Bronchial epithelial cell (primary cell): ENCODE results near the gene SOX5. TPM values are rescaled to one million over a fixed set of nuclear protein-coding genes. Genes with fewer than 3 reads are reported as not detected.
"Not testable (repeated sequence)": the region's sequence is repeated elsewhere in the genome, so short reads cannot be mapped to it uniquely, and the experiment has no call there.

Experiments used
- DNase-seq: peaks from one replicate; pipeline ENCODE4 v3.0.0-alpha.2; 2010; ENCODE audit warnings: low read depth
- FAIRE-seq: peaks from 2 replicates; lab custom pipeline; 2011; peaks lifted over from hg19 to GRCh38; lab: Jason Lieb, UNC
- H3K27me3 ChIP-seq: 2 replicates; pipeline ENCODE4 v1.5.1; 2011; ENCODE audit warnings: low read length; ENCODE audit not compliant: control insufficient read depth, insufficient read depth
- H3K36me3 ChIP-seq: 2 replicates; pipeline ENCODE4 v1.5.1; 2011; ENCODE audit warnings: low read length; ENCODE audit not compliant: control insufficient read depth, insufficient read depth
- H3K4me3 ChIP-seq: 2 replicates; pipeline ENCODE4 v1.5.1; 2011; ENCODE audit warnings: mild to moderate bottlenecking, low read depth, low read length, control low read depth
- total RNA-seq: library from RNA; depleted of rRNA; stranded (reverse); fragments of >200 nt; gene quantifications from 2 replicates; pipeline ENCODE4 v1.2.1, GENCODE V29; 2014
- TF ChIP-seq, protein P1 (sequence below): IDR thresholded peaks from 2 replicates; pipeline ENCODE4 v1.5.1; 2011; ENCODE audit warnings: mild to moderate bottlenecking, moderate library complexity, low read length, control low read depth, inconsistent platforms; ENCODE audit not compliant: insufficient read depth, severe bottlenecking

The SOX5 gene
- total RNA-seq, 1 donor from 2014 or later = under 0.01 TPM

GRCh38 chr12:23504641-23505399 is 444.6 kb downstream of the SOX5 start:
- Histone ChIP-seq H3K27me3 (no peaks in the 10 kb centered on the region), H3K36me3 (no peaks in the 10 kb centered on the region), H3K4me3 (no peak overlapping the region)
- TF ChIP-seq, protein P1, sequence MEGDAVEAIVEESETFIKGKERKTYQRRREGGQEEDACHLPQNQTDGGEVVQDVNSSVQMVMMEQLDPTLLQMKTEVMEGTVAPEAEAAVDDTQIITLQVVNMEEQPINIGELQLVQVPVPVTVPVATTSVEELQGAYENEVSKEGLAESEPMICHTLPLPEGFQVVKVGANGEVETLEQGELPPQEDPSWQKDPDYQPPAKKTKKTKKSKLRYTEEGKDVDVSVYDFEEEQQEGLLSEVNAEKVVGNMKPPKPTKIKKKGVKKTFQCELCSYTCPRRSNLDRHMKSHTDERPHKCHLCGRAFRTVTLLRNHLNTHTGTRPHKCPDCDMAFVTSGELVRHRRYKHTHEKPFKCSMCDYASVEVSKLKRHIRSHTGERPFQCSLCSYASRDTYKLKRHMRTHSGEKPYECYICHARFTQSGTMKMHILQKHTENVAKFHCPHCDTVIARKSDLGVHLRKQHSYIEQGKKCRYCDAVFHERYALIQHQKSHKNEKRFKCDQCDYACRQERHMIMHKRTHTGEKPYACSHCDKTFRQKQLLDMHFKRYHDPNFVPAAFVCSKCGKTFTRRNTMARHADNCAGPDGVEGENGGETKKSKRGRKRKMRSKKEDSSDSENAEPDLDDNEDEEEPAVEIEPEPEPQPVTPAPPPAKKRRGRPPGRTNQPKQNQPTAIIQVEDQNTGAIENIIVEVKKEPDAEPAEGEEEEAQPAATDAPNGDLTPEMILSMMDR = no peak
- no peak for FAIRE-seq
- no peak for DNase-seq

- DNase-seq (no peak), FAIRE-seq (no peak)
- H3K4me3 ChIP-seq = no peak overlapping the region
- no peaks in the 10 kb centered on the region for H3K36me3 ChIP-seq
- no peaks in the 10 kb centered on the region for H3K27me3 ChIP-seq
- TF ChIP-seq, protein P1 = no peak
Observed at GRCh38 chr12:23504043-23504442, 445.4 kb downstream of the SOX5 start.

DNA sequence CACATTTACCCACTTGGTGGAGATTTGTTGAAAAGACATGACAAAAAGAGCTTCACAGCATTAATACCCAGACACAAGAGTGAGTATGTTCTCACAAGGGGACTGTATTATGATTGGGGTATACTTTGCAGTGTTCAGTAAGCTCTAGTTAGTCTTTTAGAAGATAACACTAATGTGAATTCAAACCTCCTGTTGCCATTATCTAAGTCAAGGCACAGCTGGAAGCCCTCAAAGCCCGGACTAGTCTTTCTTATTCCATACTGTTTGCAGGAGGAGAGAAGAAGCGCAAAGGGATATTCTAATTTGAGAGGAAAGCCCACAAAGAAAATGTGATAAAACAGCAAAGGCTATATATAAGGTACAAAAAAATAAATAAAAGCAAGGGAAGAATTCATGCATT is 445.9 kb downstream of the SOX5 start:
- FAIRE-seq = no peak
- Histone ChIP-seq H3K27me3 (no peaks in the 10 kb centered on the region), H3K4me3 (no peak overlapping the region), H3K36me3 (no peaks in the 10 kb centered on the region)
- TF ChIP-seq, protein P1 = no peak
- no peak for DNase-seq

GRCh38 chr12:23502259-23502658 is 447.2 kb downstream of the SOX5 start:
- no peaks in the 10 kb centered on the region for H3K27me3 ChIP-seq
- no peak for FAIRE-seq
- H3K36me3 ChIP-seq = no peaks in the 10 kb centered on the region
- no peak overlapping the region for H3K4me3 ChIP-seq
- TF ChIP-seq, protein P1 = no peak
- no peak for DNase-seq

- no peak overlapping the region for H3K4me3 ChIP-seq
- TF ChIP-seq, protein P1 = no peak
- DNase-seq (peak; percentile 34), FAIRE-seq (no peak)
- no peaks in the 10 kb centered on the region for H3K27me3 ChIP-seq
- no peaks in the 10 kb centered on the region for H3K36me3 ChIP-seq
Observed at GRCh38 chr12:23495472-23495871, 454.0 kb downstream of the SOX5 start.

GRCh38 chr12:23493672-23494071 is 455.8 kb downstream of the SOX5 start:
- FAIRE-seq = no peak
- Histone ChIP-seq H3K4me3 (no peak overlapping the region), H3K36me3 (no peaks in the 10 kb centered on the region), H3K27me3 (no peaks in the 10 kb centered on the region)
- TF ChIP-seq, protein P1 = no peak
- no peak for DNase-seq

DNA sequence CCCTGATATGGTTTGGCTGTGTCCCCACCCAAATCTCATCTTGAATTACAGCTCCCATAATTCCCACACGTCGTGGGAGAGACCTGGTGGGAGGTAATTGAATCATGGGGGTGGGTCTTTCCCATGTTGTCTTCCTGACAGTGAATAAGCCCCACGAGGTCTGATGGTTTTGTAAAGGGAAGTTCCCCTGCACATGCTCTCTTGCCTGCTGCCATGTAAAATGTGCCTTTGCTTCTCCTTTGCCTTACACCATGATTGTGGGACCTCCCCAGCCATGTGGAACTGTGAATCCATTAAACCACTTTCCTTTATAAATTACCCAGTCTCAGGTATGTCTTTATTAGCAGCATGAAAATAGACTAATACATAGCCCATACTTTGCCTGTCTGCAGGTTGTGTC is 458.4 kb downstream of the SOX5 start:
- H3K36me3 ChIP-seq, DNase-seq, H3K27me3 ChIP-seq, H3K4me3 ChIP-seq, FAIRE-seq: not testable (repeated sequence)
